Neural cell (in vitro differentiated cells): ENCODE measurements around the gene SDF2L1.

Experiments
- EP300 ChIP-seq: fragments of 450-650 bp; conservative IDR thresholded peaks from 2 replicates; pipeline ENCODE4 v1.6.1; 2014; ENCODE audit warnings: antibody characterized with exemption, mild to moderate bottlenecking, moderate library complexity; ENCODE audit not compliant: poor library complexity, severe bottlenecking
- EZH2 ChIP-seq: fragments of 200-600, 300-800 bp; shearing (Covaris generic), sonication (generic); IDR thresholded peaks from 2 replicates; pipeline ENCODE4 v1.6.1; 2014; ENCODE audit warnings: antibody characterized with exemption, low read length, borderline replicate concordance, mild to moderate bottlenecking; ENCODE audit not compliant: insufficient read depth, poor library complexity, severe bottlenecking
- MXI1 ChIP-seq: fragments of 450-650 bp; conservative IDR thresholded peaks from 2 replicates; pipeline ENCODE4 v1.6.1; 2014; ENCODE audit warnings: antibody characterized with exemption, mild to moderate bottlenecking; ENCODE audit not compliant: poor library complexity, severe bottlenecking
- POLR2AphosphoS5 ChIP-seq: IDR thresholded peaks from 2 replicates; pipeline ENCODE4 v1.6.1; 2012
- RAD21 ChIP-seq: fragments of 450-650 bp; conservative IDR thresholded peaks from 2 replicates; pipeline ENCODE4 v1.6.1; 2014; ENCODE audit warnings: antibody characterized with exemption, mild to moderate bottlenecking, moderate library complexity
- SMC3 ChIP-seq: fragments of 450-650 bp; conservative IDR thresholded peaks from 2 replicates; pipeline ENCODE4 v1.6.1; 2014; ENCODE audit warnings: antibody characterized with exemption, mild to moderate bottlenecking, moderate library complexity; ENCODE audit not compliant: poor library complexity
- TAF1 ChIP-seq: IDR thresholded peaks from 2 replicates; pipeline ENCODE4 v1.6.1; 2012; ENCODE audit warnings: low read depth
- TF ChIP-seq, protein P1 (sequence below): fragments of 450-650 bp; IDR thresholded peaks from 2 replicates; pipeline ENCODE4 v1.5.1; 2014; ENCODE audit warnings: antibody characterized with exemption, mild to moderate bottlenecking, moderate library complexity; ENCODE audit not compliant: poor library complexity, severe bottlenecking
- TF ChIP-seq, protein P2 (sequence below): IDR thresholded peaks from 2 replicates; pipeline ENCODE4 v1.6.1; 2012; ENCODE audit warnings: borderline replicate concordance

DNA sequence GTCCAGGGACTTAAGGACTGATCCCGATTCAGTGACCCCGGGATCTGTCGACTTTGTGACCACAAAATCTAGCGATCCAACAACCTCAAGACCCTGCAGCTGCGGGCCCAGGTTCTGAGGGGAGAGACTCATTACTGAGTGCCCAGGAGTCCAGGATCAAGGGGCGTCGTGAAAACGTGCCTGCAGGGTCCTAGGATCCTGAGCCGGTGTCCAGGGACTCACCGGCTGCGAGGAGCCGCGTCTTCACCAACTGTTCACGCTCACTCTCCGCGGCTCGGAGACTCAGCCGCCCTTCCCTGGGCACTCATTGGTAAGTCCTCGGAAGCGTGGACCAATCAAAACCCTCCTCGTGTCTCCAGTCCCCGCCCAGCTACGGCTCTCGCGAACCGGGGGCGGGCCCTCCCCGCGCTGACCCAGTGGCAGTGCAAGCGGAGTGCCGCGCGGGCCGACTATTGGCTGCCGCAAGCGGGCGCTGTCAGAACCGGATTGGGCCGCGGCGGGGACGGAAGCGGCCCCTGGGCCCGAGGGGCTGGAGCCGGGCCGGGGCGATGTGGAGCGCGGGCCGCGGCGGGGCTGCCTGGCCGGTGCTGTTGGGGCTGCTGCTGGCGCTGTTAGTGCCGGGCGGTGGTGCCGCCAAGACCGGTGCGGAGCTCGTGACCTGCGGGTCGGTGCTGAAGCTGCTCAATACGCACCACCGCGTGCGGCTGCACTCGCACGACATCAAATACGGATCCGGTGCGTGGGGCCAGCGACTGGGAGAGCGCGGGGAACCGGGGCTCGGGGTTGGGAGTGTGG, at the start of gene SDF2L1:
- TF ChIP-seq, protein P1, sequence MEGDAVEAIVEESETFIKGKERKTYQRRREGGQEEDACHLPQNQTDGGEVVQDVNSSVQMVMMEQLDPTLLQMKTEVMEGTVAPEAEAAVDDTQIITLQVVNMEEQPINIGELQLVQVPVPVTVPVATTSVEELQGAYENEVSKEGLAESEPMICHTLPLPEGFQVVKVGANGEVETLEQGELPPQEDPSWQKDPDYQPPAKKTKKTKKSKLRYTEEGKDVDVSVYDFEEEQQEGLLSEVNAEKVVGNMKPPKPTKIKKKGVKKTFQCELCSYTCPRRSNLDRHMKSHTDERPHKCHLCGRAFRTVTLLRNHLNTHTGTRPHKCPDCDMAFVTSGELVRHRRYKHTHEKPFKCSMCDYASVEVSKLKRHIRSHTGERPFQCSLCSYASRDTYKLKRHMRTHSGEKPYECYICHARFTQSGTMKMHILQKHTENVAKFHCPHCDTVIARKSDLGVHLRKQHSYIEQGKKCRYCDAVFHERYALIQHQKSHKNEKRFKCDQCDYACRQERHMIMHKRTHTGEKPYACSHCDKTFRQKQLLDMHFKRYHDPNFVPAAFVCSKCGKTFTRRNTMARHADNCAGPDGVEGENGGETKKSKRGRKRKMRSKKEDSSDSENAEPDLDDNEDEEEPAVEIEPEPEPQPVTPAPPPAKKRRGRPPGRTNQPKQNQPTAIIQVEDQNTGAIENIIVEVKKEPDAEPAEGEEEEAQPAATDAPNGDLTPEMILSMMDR = no peak
- no peak for TF ChIP-seq SMC3
- no peak for TF ChIP-seq EZH2
- TF ChIP-seq MXI1 = peak; percentile 81
- no peak for TF ChIP-seq TAF1
- TF ChIP-seq EP300 = peak; percentile 44
- TF ChIP-seq POLR2AphosphoS5 = peak; percentile 24
- TF ChIP-seq, protein P2, sequence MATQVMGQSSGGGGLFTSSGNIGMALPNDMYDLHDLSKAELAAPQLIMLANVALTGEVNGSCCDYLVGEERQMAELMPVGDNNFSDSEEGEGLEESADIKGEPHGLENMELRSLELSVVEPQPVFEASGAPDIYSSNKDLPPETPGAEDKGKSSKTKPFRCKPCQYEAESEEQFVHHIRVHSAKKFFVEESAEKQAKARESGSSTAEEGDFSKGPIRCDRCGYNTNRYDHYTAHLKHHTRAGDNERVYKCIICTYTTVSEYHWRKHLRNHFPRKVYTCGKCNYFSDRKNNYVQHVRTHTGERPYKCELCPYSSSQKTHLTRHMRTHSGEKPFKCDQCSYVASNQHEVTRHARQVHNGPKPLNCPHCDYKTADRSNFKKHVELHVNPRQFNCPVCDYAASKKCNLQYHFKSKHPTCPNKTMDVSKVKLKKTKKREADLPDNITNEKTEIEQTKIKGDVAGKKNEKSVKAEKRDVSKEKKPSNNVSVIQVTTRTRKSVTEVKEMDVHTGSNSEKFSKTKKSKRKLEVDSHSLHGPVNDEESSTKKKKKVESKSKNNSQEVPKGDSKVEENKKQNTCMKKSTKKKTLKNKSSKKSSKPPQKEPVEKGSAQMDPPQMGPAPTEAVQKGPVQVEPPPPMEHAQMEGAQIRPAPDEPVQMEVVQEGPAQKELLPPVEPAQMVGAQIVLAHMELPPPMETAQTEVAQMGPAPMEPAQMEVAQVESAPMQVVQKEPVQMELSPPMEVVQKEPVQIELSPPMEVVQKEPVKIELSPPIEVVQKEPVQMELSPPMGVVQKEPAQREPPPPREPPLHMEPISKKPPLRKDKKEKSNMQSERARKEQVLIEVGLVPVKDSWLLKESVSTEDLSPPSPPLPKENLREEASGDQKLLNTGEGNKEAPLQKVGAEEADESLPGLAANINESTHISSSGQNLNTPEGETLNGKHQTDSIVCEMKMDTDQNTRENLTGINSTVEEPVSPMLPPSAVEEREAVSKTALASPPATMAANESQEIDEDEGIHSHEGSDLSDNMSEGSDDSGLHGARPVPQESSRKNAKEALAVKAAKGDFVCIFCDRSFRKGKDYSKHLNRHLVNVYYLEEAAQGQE = no peak
- TF ChIP-seq RAD21 = no peak
